NCI-H524 treated with DMSO at 0.1 percent for 48 hours (cell line): ENCODE data around the gene TPM1.

Source experiments
- DNase-seq: peaks from one replicate; lab custom pipeline; 2025; lab: John Stamatoyannopoulos, UW

The TPM1 gene

GRCh38 chr15:63054985-63055384 lies 12.4 kb downstream of the TPM1 start:
- no peak for DNase-seq

- no peak for DNase-seq
Observed at GRCh38 chr15:63056829-63057228, 14.3 kb downstream of the TPM1 start.

- no peak for DNase-seq
Observed at GRCh38 chr15:63057468-63058345, 15.2 kb downstream of the TPM1 start.

GRCh38 chr15:63059075-63059474 lies 16.5 kb downstream of the TPM1 start:
- DNase-seq, result no peak

- no peak for DNase-seq
Observed at GRCh38 chr15:63059573-63060216, 17.1 kb downstream of the TPM1 start.

GRCh38 chr15:63060699-63061098 lies 18.2 kb downstream of the TPM1 start:
- DNase-seq, result no peak

GRCh38 chr15:63061975-63062374 lies 19.4 kb downstream of the TPM1 start:
- DNase-seq, result peak; percentile 70

- no peak for DNase-seq
Observed at GRCh38 chr15:63063164-63063756, 20.7 kb downstream of the TPM1 start.

- no peak for DNase-seq
Observed at GRCh38 chr15:63063877-63064409, 21.4 kb downstream of the TPM1 start.

GRCh38 chr15:63065262-63066221 lies 23.0 kb downstream of the TPM1 start:
- no peak for DNase-seq

GRCh38 chr15:63066272-63066671 lies 23.7 kb downstream of the TPM1 start:
- DNase-seq, result no peak

GRCh38 chr15:63067306-63067705 lies 24.8 kb downstream of the TPM1 start:
- no peak for DNase-seq

- no peak for DNase-seq
Observed at GRCh38 chr15:63067976-63068743, 25.6 kb downstream of the TPM1 start.

GRCh38 chr15:63069616-63070090 lies 27.1 kb downstream of the TPM1 start:
- no peak for DNase-seq

GRCh38 chr15:63070681-63071129 lies 28.2 kb downstream of the TPM1 start:
- no peak for DNase-seq

GRCh38 chr15:63071288-63071909 lies 28.9 kb downstream of the TPM1 start:
- no peak for DNase-seq

GRCh38 chr15:63072023-63072650 lies 29.6 kb downstream of the TPM1 start:
- no peak for DNase-seq

GRCh38 chr15:63072809-63073277 lies 30.3 kb downstream of the TPM1 start:
- no peak for DNase-seq

GRCh38 chr15:63073497-63074172 lies 31.1 kb downstream of the TPM1 start:
- DNase-seq, result no peak
